WTC11 (cell line): Measurements from ENCODE around the gene ZNF579. TPM values are rescaled to one million over a fixed set of nuclear protein-coding genes. Genes with fewer than 3 reads are reported as not detected.

Source experiments
- AFF4 ChIP-seq: sonication (generic); formaldehyde crosslinking; IDR thresholded peaks from 2 replicates; pipeline ENCODE4 v1.8.1; 2023; ENCODE audit warnings: mild to moderate bottlenecking, missing genetic modification reagents, borderline replicate concordance
- ARID4B ChIP-seq: sonication (generic); formaldehyde crosslinking; IDR thresholded peaks from 2 replicates; pipeline ENCODE4 v1.8.0; 2023; ENCODE audit warnings: missing genetic modification reagents, mild to moderate bottlenecking, borderline replicate concordance
- ATF2 ChIP-seq: sonication (generic); formaldehyde crosslinking; IDR thresholded peaks from 2 replicates; pipeline ENCODE4 v1.8.1; 2022; ENCODE audit warnings: low read depth, missing genetic modification reagents, borderline replicate concordance
- E2F4 ChIP-seq: sonication (generic); formaldehyde crosslinking; IDR thresholded peaks from 2 replicates; pipeline ENCODE4 v1.8.1; 2022; ENCODE audit warnings: low read depth, mild to moderate bottlenecking, moderate library complexity, missing genetic modification reagents, borderline replicate concordance
- ERG ChIP-seq: fragments of 250-450 bp; sonication (Bioruptor Pico); IDR thresholded peaks from 2 replicates; pipeline ENCODE4 v1.8.0; 2021; ENCODE audit warnings: mild to moderate bottlenecking
- ESRRA ChIP-seq: sonication (generic); formaldehyde crosslinking; IDR thresholded peaks from 2 replicates; pipeline ENCODE4 v1.8.1; 2022; ENCODE audit warnings: mild to moderate bottlenecking, missing genetic modification reagents, borderline replicate concordance
- FOXP4 ChIP-seq: sonication (generic); formaldehyde crosslinking; IDR thresholded peaks from 2 replicates; pipeline ENCODE4 v1.8.0; 2022; ENCODE audit warnings: mild to moderate bottlenecking, missing genetic modification reagents
- GTF2I ChIP-seq: fragments of 250-450 bp; sonication (Bioruptor Pico); conservative IDR thresholded peaks from 2 replicates; pipeline ENCODE4 v1.4.0; 2021; ENCODE audit warnings: mild to moderate bottlenecking
- HMGXB4 ChIP-seq: sonication (generic); formaldehyde crosslinking; IDR thresholded peaks from 2 replicates; pipeline ENCODE4 v1.8.1; 2023; ENCODE audit warnings: mild to moderate bottlenecking, moderate library complexity, missing genetic modification reagents
- NR3C1 ChIP-seq: sonication (generic); formaldehyde crosslinking; conservative IDR thresholded peaks from 2 replicates; pipeline ENCODE4 v1.8.1; 2023; ENCODE audit warnings: low read depth, mild to moderate bottlenecking, missing genetic modification reagents
- PREB ChIP-seq: sonication (generic); formaldehyde crosslinking; IDR thresholded peaks from 2 replicates; pipeline ENCODE4 v1.8.1; 2022; ENCODE audit warnings: mild to moderate bottlenecking, missing genetic modification reagents, moderate library complexity, borderline replicate concordance
- SMAD3 ChIP-seq: sonication (generic); formaldehyde crosslinking; IDR thresholded peaks from 2 replicates; pipeline ENCODE4 v1.8.0; 2022; ENCODE audit warnings: missing genetic modification reagents, mild to moderate bottlenecking, borderline replicate concordance
- TEAD4 ChIP-seq: sonication (generic); formaldehyde crosslinking; IDR thresholded peaks from 2 replicates; pipeline ENCODE4 v1.8.0; 2022; ENCODE audit warnings: mild to moderate bottlenecking, missing genetic modification reagents
- USF1 ChIP-seq: sonication (generic); formaldehyde crosslinking; IDR thresholded peaks from 2 replicates; pipeline ENCODE4 v1.8.0; 2022; ENCODE audit warnings: mild to moderate bottlenecking, missing genetic modification reagents
- USF2 ChIP-seq: sonication (generic); formaldehyde crosslinking; IDR thresholded peaks from 2 replicates; pipeline ENCODE4 v1.8.1; 2023; ENCODE audit warnings: mild to moderate bottlenecking, missing genetic modification reagents, moderate library complexity
- ZNF396 ChIP-seq: fragments of 250-450 bp; sonication (Bioruptor Pico); IDR thresholded peaks from 2 replicates; pipeline ENCODE4 v1.8.0; 2021; ENCODE audit warnings: mild to moderate bottlenecking, moderate library complexity, borderline replicate concordance
- ZNF671 ChIP-seq: fragments of 250-450 bp; sonication (Bioruptor Pico); IDR thresholded peaks from 2 replicates; pipeline ENCODE4 v1.8.0; 2021; ENCODE audit warnings: mild to moderate bottlenecking
- total RNA-seq: library from RNA; stranded (reverse); gene quantifications from 3 replicates; pipeline ENCODE4 v1.2.3, GENCODE V29; 2021

The ZNF579 gene
- total RNA-seq, 1 experiment from 2014 or later, result 30.0 TPM

- TF ChIP-seq ATF2 (CRISPR knock-in tag) (no peak), FOXP4 (CRISPR knock-in tag) (peak; percentile 85), ZNF396 (CRISPR knock-in tag) (no peak), GTF2I (CRISPR knock-in tag) (peak; percentile 92), ZNF671 (CRISPR knock-in tag) (no peak), NR3C1 (CRISPR knock-in tag) (no peak), HMGXB4 (CRISPR knock-in tag) (no peak), ESRRA (CRISPR knock-in tag) (peak; percentile 53; the same call in 1 of the 2 replicates), AFF4 (CRISPR knock-in tag) (no peak), E2F4 (CRISPR knock-in tag) (0 out of 2 replicates have a peak, but pooled peaks have one; percentile 56), ARID4B (peak; percentile 65; the same call in 1 of the 2 replicates), USF2 (CRISPR knock-in tag) (no peak), SMAD3 (CRISPR knock-in tag) (peak; percentile 39; the same call in 1 of the 2 replicates), TEAD4 (CRISPR knock-in tag) (peak; percentile 77; the same call in 1 of the 2 replicates), PREB (CRISPR knock-in tag) (no peak), USF1 (CRISPR knock-in tag) (no peak; the same call in 1 of the 2 replicates), ERG (CRISPR knock-in tag) (no peak)
These were observed 636 bp upstream of the ZNF579 start (continued) for GRCh38 chr19:55581145-55581822.
